ENCODE measurements around the gene RELL2.

Gene RELL2

DNA sequence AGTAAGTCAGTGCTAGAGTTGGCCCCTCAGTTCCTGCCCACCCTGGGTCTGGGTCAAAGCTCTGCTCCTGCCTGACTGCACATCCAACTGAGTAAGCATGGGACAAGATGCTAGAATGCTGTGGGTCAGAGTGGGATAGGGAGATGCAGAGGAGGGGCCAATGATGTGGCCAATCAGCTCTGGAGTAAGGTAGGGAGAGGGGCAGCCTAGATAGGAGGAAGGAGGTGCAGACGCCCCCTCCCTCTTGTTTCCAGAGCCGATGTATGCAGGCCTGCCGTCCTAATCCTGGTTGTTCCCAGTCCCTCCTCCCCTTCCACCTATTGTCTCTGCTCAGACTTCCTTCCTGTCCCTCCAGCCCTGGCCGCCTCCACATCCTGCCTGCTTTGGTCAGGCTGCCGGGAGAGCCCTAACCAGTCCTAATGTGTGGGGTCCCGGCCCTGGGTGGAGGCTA, 44.0 kb downstream of the RELL2 start:
- no peak for DNase-seq

DNA sequence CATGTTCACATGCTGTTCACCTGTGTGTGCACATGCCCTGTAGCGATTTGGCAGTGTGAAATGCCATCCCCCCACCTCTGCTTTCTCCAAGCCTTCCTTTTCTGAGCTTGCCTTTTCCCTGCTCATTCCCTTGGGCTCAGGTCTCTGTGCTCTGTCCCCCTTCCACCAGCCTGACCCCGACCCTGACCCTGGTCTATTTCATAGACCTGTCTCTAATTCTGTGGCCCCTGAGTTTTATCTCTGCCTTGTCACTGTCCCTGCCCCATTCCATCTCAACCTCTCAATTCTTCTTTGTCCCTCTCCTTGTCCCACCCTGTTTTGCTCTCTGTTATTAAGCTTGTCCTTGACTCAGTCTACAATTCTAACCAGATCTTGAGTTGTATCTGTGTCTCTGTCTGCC, 44.5 kb downstream of the RELL2 start:
- no peak for DNase-seq

DNA sequence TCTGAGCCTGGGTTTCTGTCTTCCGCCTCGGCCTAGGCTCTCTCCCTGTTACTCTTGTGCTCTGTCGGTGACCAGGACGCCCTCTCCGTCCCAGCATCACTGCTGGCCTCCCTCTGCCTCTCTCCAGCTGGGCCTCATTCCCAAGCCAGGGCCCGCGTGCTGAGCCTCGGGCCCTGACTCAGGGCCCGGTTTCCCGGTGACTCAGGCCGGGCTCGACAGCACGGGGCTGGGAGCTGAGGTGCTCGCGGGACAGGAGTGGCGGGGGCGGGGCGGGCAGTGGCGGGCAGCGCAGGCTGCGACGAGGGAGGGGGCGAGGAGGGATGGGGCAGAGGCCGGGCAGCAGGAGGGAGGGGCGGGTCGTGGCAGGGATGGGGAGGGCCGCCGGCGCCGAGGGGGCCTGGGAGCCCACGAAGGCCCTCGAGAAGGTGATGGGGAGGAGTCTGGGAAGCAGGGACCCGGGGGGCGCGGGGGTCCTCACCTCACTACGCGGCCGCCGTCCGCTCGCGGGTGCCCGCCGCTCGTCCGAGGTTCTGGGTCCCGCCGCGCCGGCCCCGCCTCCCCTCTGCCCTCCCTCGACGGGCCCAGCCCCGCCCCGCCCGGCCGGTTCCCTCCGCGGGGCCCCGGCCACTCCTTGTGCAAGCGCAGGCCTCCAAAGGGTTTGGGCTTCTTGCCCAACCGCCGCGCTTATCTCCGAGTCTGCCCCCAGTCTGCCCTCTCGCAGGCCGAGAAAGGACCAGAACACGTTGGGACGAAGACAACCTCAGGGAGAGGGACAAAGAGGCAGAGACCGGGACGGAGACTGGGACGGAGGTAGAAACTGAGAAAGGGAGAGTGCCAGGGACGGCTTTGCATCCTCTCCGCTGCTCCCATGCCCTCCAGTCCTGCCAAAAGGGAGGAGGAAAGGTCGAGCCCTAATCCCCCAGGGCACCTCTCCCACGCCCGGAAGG, 45.2 kb downstream of the RELL2 start, which contains the start of gene ARAP3:
TSS of gene ARAP3 (minus strand) at position 536 of the 947 bp plus-strand sequence. CDS start 1,744 bp downstream, outside the sequence.
- DNase-seq: no peak

DNA sequence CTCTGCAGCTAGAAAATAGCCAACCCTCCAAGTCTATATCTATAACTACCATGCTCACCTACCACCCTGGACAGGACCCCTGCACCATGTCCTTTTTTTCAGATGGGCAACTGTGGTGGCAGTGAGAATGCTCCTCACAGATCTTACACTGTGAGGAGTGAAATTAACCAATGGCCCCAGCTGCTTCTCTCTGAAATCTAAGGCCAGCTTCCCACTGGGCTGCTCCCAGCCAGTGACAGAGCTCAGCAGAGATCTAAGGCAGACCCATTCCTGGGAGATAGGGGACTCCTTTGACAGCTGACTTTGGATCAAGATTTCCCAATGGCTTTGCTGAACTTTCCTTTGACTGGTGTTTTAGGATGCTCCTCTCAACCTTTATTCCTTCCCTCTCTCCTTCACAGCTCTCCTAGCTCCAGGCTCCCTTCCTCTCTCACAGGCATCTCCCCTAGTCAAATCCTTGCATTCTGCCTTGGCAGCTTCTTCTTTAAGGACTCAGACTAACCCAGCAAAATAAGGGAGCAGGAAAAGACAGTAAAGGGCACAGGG, 46.9 kb downstream of the RELL2 start:
- no peak for DNase-seq

DNA sequence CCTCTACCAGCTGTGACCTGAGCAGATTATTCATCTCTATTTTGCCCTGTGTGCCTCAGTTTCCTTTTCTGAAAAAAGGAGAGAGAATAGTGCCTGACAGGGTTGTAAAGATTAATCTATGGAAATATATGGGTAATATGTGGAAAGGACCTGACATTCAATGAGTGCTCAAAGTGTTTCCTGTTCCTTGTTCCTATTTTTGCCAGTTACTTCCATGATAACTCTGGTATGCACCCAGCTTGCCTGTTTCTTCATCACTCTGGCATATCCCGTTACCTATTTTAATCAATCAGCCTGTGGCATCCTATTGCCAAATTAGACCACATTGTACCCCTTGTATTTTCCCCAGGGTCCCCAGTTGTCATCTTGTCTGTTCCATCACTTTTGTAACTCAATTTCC, 48.8 kb downstream of the RELL2 start:
- no peak for DNase-seq

DNA sequence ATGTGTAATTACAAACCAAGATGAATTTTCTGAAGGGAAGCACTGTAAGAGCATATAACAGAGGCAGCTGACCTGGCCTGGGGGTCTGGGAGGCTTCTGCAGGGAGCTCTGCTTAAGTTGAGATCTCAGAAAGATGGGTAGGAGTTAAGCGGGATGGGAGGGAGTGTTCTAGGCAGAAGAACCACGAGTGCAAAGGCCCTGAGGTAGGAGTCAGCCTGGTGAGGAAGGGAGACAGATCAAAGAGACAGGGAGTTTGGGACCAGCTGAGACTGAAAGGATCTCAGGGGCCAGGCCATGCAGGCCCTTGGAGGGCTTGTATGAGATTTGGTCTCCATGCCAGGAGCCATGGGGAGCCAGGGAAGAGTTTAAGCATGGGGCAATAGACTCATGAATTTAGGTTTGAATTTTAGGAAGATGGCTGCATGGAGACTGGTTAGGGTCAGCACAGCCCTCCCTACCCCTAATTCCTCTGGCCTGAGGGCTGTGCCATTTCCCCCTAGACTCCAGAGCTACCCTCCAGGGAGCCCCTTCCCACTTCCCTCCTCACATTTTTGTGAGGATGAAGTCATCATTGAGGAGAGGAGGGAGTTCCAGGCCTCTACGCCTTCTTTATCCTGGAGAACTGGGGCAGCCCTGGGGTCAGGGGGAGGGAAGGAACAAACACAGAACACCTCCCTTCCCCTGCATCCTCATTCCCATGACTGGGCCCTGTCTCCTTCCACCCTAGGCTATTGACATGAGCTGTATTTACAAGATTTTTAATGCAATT, 50.0 kb downstream of the RELL2 start:
- no peak for DNase-seq
